ENCODE results near the gene FXYD1.
"Not testable (repeated sequence)": the region's sequence is repeated elsewhere in the genome, so short reads cannot be mapped to it uniquely, and the experiment has no call there.

The FXYD1 gene

DNA sequence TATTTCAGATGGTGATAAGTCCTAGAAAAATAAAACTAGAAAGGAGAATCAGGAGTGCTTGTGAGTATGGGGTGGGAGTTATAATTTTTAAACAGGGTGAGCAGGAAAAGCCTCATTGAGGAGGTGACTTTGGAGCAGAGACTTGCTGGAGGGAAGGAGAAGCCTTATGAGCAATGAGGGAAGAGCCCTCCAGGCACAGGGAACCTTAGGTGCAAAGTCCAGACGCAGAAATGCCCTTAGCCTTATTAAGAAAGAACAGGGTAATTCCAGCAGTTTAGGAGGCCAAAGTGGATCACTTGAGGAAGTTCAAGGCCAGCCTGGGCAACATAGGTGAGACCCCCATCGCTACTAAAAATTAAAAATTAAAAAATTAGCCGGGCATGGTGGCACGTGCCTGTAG lies 44.0 kb upstream of the FXYD1 start:
- H3K4me3 ChIP-seq (ENCODE audit: low read length): no peak overlapping the region
- no peak for DNase-seq (ENCODE audit: low read depth)
- no peak for TF ChIP-seq CTCF (conservative IDR thresholded peaks at IDR 0.05; ENCODE audit: low read depth, low read length)

DNA sequence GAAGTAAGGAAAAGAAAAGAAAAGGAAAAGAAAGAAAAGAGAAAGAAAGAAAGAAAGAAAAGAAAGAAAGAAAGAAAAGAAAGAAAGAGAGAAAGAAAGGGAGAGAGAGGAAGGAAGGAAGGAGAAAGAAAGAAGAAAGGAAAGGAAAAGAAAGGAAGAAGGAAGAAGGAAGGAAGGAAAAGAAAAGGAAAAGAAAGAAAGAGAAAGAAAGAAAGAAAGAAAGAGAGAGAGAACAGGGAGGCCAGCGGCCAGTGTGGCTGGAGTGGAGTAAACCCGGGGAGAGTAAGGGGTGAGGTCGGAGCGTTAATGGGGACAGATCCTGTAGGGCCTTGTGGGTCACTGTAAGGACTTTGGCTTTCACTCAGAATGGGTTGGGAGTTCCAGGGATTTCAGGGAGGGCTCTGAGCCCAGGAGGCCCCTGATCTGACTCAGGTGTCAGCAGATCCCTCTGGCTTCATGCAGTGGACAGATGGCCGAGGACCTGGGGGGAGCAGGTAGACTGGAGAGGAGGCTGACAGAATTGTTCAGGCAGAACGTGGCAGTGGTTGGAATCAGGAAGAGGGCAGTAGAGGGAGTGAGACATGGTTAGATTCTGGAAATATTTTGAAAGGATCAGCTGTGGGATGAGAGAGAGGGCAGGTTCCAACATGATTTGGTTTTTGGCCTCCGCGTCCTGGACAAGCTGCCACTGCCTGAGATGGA lies 42.8 kb upstream of the FXYD1 start:
- no peak for TF ChIP-seq CTCF (conservative IDR thresholded peaks at IDR 0.05; ENCODE audit: low read depth, low read length)
- DNase-seq (ENCODE audit: low read depth): no peak
- no peak overlapping the region for H3K4me3 ChIP-seq (ENCODE audit: low read length)

DNA sequence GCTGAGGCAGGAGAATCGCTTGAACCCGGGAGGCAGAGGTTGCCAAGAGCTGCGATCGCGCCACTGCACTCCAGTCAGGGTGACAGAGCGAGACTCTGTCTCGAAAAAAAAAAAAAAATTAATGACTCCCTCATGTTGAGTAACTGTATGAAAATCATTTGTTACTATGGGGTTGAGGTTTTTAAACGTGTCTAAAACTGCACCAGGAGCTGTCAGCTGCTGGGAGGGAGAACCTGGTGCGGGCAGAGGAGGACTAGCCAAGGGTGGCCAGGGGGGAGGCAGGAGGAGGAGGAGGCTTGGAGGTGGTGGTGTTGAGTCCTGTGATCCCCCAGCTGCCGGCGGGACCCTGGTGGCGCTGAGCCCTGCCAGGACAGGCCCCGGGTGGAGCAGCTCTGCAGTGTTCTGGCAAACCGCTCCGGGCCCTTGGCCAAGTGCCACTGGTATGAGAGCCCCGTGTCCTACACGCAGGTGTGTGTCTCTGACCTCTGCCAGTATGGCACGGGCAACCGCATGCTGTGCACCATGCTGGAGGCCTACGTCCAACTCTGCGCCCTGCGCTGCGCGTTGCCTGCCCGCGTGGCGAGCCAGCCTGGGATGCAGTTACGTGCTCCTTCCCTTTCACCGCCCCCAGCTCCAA lies 40.1 kb upstream of the FXYD1 start:
- no peak for DNase-seq (ENCODE audit: low read depth)
- TF ChIP-seq CTCF (conservative IDR thresholded peaks at IDR 0.05; ENCODE audit: low read depth, low read length): no peak
- no peak overlapping the region for H3K4me3 ChIP-seq (ENCODE audit: low read length)

GRCh38 chr19:35099155-35099896 lies 39.3 kb upstream of the FXYD1 start:
- no peak for DNase-seq (ENCODE audit: low read depth)
- no peak overlapping the region for H3K4me3 ChIP-seq (ENCODE audit: low read length)
- TF ChIP-seq CTCF (conservative IDR thresholded peaks at IDR 0.05; ENCODE audit: low read depth, low read length): no peak

DNA sequence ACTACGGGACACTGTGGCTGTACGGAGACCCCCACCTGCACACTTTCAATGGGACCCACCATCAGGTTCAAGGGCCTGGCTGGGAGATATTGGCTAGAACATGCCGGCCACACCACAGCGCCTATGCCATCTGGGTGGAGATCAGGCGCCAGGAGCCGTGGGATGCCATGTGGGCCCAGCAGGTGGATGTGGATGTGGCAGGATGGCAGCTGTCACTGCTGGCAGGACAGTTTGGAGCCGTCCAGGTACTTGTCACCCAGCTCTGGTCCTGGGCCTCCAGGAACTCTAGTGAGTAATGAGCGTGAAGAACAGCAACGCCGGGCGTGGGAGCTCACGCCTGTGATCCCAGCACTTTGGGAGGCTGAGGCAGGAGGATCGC lies 38.7 kb upstream of the FXYD1 start:
- no peak for TF ChIP-seq CTCF (conservative IDR thresholded peaks at IDR 0.05; ENCODE audit: low read depth, low read length)
- H3K4me3 ChIP-seq (ENCODE audit: low read length): no peak overlapping the region
- DNase-seq (ENCODE audit: low read depth): no peak

DNA sequence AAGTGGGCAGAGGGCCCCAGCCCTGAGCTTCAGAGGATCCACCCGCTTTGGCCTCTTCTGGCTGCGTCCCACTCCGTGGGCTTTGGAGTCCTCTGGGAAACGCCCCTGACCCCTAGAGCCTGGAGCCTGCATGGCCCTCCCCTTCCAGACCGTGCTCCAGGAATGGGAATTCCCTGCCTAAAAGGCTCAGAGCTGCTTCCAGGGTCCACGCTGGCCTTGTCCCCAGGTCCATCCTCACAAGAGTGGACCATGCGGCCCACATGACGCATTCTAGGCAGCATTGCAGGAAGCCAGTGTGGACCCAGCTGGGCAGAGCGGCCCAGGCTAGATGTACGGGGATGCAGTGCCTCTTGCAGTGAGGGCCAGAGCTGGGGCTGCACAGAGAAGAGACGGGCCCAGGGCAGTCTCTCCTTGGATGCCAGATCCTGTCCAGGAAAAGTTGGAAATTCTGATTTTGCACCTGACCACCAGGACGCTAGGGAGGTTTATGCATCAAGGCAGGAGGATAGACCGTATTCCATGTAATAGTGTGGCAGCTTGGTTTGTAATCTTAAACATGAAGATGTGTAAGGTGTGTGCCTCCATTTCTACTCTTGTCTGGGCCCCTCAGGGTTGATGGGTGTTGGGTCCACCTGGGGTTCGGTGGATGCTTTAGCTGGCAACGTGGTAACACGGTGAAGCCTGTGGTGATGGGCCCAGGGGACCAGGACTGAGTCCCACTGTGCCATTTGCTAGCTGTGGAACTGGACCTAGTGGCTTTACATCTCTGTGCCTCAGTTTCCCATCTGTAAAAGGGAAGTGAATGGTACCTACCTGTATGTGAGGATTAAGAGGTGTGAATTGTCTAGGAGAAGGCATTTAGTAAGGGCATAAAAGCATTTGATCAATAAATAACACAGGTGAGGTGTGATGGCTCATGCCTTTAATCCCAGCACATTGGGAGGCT lies 37.8 kb upstream of the FXYD1 start:
- H3K4me3 ChIP-seq (ENCODE audit: low read length): no peak overlapping the region
- no peak for DNase-seq (ENCODE audit: low read depth)
- no peak for TF ChIP-seq CTCF (conservative IDR thresholded peaks at IDR 0.05; ENCODE audit: low read depth, low read length)

- DNase-seq (ENCODE audit: low read depth); H3K4me3 ChIP-seq (ENCODE audit: low read length): not testable (repeated sequence)
Observed at GRCh38 chr19:35101949-35102348, 36.7 kb upstream of the FXYD1 start.

DNA sequence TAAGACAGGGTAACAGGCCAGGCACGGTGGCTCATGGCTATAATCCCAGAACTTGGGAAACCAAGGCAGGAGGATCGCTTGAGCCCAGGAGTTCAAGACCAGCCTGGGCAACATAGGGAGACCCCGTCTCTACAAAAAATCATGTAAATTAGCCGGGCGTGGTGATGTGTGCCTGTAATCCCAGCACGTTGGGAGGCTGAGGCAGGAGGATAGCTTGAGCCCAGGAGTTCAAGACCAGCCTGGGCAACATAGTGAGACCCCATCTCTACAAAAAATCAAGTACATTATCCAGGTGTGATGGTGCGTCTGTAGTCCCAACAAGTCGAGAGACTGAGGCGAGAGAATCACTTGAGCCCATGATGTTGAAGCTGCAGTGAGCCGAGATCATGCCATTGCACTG lies 35.0 kb upstream of the FXYD1 start:
- DNase-seq (ENCODE audit: low read depth); H3K4me3 ChIP-seq (ENCODE audit: low read length): not testable (repeated sequence)

Measured in retinal pigment epithelial cell (primary cell).